Activated CD4-positive, alpha-beta T cell treated with anti-CD3 and anti-CD28 coated beads, Interleukin-2, amount 10 ng/mL, durations not matched to agents 24 days and 14 days (primary cell): ENCODE results near the gene CHST12. TPM values are rescaled to one million over a fixed set of nuclear protein-coding genes. Genes with fewer than 3 reads are reported as not detected.

Experiments used
- DNase-seq: peaks from one replicate; pipeline ENCODE4 v3.0.0; 2022
- H3K27ac Mint-ChIP-seq: one replicate; pipeline ENCODE4 v1.8.0; 2022; ENCODE audit warnings: mild to moderate bottlenecking, mixed read lengths
- H3K27me3 Mint-ChIP-seq: one replicate; pipeline ENCODE4 v1.8.0; 2022; ENCODE audit warnings: mixed read lengths
- H3K36me3 Mint-ChIP-seq: one replicate; pipeline ENCODE4 v1.8.0; 2022; ENCODE audit warnings: low read depth, mild to moderate bottlenecking, mixed read lengths
- H3K4me1 Mint-ChIP-seq: one replicate; pipeline ENCODE4 v1.8.0; 2021; ENCODE audit warnings: mixed read lengths
- H3K4me3 Mint-ChIP-seq: one replicate; pipeline ENCODE4 v1.8.0; 2022; ENCODE audit warnings: mild to moderate bottlenecking, moderate library complexity, mixed read lengths
- H3K9me3 Mint-ChIP-seq: one replicate; pipeline ENCODE4 v1.8.0; 2021; ENCODE audit warnings: mixed read lengths
- intact Hi-C: fragments of 100-400 bp; cut with micrococcal nuclease; formaldehyde crosslinking; loops from one replicate; pipeline ENCODE4 v1.15.1; 2023
- total RNA-seq: library from RNA; stranded (reverse); gene quantifications from 2 replicates; pipeline ENCODE4 v1.2.3, GENCODE V29; 2022

The CHST12 gene
- total RNA-seq, 1 donor from 2014 or later, result 5.8 TPM

DNA sequence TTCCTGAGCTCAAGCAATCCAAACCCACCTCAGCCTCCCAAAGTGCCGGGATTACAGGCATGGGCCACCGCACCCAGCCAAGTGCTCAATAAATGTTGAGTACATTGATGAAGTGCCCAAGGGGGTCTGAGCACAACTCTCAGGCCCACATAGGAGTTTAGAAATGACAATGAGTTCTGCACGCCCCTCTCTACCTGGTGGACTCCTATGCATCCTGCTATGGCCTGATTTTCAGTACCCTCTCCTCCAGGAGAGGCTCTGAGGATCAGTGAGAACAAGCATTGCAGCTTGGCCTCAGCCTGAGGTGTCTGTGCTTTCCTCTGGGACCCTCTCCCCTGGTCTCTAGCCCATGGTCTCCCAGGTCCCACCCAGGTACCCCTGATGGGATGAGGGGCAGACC lies 93.7 kb downstream of the CHST12 start:
- DNase-seq, result no peak
- peaks cover 1% of the 10 kb centered on the region for H3K9me3 Mint-ChIP-seq
- no peak overlapping the region for H3K4me3 Mint-ChIP-seq
- intact Hi-C loops, result no loop called here
- H3K36me3 Mint-ChIP-seq, result no peaks in the 10 kb centered on the region
- no peaks in the 10 kb centered on the region for H3K4me1 Mint-ChIP-seq
- peaks cover 8% of the 10 kb centered on the region for H3K27me3 Mint-ChIP-seq
- no peak overlapping the region for H3K27ac Mint-ChIP-seq

DNA sequence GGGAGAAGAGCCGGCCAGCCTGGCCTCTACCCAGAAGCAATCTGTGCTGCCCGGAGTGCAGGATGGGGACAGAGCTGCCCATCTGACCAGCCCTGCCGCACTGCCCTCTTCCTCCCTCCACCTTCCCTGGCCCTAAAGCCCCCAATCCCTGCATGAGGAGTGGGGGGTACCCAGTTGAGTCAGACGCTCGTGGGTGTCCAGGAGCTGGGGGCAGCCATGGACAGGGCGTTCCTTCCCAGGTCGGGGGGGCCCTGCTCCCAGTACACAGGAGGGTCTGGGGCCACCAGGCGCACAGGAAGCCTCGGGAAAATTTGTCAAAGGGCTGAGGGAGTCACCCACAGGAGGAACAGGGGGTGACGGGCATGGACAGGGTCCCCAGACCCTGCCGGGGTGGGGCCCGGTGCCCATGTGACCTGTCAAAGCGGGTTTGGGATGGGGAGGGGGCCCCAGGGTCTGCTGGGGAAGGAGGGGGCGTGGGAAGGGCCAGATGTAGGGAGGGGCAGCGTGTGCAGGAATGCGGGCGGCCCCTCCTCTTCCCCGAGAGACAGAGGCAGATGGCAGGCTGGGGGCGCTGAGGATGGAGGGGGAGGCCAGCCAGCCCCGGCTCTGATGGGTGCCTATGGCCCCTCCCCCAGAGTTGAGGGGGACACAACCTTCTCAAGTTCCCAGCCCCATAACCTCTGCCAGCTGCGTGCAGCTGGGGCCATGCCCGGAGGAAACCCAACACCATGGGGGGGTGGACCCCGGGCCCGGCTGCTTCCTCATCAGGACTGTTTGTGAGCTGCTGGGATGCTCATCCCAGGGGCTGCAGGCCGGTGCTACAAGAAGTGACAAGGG lies 94.3 kb downstream of the CHST12 start:
- no peak for DNase-seq
- Mint-ChIP-seq H3K27ac (no peak overlapping the region), H3K27me3 (peaks cover 7% of the 10 kb centered on the region), H3K9me3 (no peaks in the 10 kb centered on the region), H3K36me3 (no peaks in the 10 kb centered on the region), H3K4me1 (no peaks in the 10 kb centered on the region), H3K4me3 (no peak overlapping the region)
- intact Hi-C loops, result no loop called here

Other genes starting within 250 kb of the CHST12 start
- 48.3 and 54.0 TPM in 2 replicates for gene MAD1L1, start 170.7 kb upstream of the CHST12 start, total RNA-seq
- gene MRM2, start 161.4 kb upstream of the CHST12 start, total RNA-seq, result 47.2 and 47.9 TPM in 2 replicates
- 69.9 and 81.6 TPM in 2 replicates for gene NUDT1, start 161.4 kb upstream of the CHST12 start, total RNA-seq
- 42.2 and 42.4 TPM in 2 replicates for gene SNX8, start 89.2 kb upstream of the CHST12 start, total RNA-seq
- 284 TPM in 2 replicates for gene EIF3B, start 48.8 kb upstream of the CHST12 start, total RNA-seq
- gene GRIFIN, start 72.8 kb downstream of the CHST12 start, total RNA-seq, result not detected in 2 replicates
- 33.9 and 34.2 TPM in 2 replicates for gene LFNG, start 116.2 kb downstream of the CHST12 start, total RNA-seq
- 39.5 and 40.9 TPM in 2 replicates for gene BRAT1, start 151.9 kb downstream of the CHST12 start, total RNA-seq
- gene IQCE, start 155.4 kb downstream of the CHST12 start, total RNA-seq, result 11.7 and 12.3 TPM in 2 replicates
- gene TTYH3, start 228.4 kb downstream of the CHST12 start, total RNA-seq, result 35.6 and 38.0 TPM in 2 replicates